NCI-H146 (cell line): ENCODE data around the gene COLQ.

Source experiments
- DNase-seq: peaks from one replicate; lab custom pipeline; 2025; lab: John Stamatoyannopoulos, UW

The COLQ gene

DNA sequence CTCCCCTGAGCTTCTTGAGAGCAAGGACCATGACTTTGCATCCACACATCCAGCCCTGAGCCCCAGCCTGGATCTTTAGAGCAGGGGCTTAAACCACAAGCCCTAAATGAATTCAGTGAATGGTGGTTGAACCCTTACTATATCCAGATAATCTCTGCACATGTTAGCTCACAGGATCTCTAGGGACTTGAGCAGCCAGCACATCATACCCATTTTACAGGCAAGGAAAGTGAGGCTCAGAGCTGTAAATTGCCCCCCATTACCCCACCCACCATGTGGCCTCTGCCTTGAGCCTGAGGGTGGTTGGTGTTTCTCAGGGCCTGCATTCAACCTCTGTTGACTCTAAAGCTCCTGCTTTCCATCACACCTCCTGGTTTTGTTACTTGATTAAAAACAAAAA lies 66.5 kb downstream of the COLQ start:
- DNase-seq, result no peak

DNA sequence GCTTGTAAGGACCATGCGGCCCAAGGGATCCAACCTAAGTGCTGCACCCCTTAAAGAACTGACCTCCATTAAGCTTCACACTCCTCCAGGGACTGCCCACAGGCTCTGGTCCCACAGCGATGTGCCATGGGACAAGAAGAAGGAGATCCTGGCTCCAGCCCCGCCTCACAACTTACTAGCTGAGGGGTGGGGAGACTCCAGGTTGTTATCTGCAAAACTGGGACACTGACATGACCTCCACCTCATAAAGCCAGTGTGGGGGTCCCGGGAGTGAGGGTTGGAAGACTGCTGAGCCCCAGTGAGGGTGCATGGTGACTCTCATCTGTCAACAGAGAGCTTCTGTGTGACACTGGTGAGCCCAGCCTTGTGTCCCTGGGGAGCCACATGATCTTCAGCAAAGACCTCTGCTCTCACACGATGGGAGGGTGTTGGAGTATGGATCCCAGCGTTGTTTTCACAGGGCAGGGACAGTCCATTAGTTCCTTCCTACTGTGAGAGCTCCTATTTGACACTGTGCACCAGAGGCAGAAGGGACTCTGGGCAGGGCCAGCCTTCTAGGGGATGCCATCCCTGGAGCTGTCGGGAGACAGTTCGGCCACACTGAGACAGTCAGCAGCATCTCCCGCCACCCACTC lies 67.4 kb downstream of the COLQ start:
- no peak for DNase-seq

DNA sequence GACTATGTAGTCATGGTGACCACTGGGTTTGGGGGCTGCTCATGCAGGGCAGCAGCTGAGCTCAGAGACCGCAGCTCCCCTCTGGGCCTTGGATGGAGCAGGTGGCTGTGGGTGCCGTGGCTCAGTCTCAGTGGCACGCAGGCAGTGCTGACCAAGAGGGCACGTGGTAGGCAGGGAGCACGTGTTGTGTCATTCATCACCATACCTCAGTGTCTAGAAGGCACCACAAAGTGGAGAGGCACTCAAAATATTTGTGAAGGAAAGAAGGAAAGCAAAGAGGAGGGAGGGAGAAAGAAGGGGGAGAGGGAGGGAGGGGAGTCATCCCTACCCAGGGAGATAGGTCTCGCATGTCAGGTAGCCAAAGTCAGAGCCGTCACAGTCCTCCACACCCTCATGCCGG lies 68.0 kb downstream of the COLQ start:
- no peak for DNase-seq

DNA sequence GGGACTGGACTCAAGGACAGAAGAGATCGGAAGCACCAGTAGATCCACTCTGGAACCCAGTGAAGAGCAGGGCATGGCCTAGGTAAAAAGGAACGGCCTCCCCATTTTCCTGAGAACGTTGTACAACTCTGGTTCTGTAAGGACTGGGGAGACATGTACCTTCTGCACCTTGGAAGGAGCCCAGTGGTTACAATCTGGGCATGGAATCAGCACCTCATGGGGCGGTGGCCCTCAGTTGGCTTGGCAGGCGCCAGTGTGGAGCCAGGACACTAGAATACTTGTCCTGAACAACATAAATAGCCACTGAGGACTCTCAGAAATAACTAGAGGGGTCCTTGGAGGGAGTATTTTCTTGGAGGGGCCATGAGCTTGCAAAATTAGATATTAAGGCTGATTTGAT lies 68.5 kb downstream of the COLQ start:
- DNase-seq, result no peak

DNA sequence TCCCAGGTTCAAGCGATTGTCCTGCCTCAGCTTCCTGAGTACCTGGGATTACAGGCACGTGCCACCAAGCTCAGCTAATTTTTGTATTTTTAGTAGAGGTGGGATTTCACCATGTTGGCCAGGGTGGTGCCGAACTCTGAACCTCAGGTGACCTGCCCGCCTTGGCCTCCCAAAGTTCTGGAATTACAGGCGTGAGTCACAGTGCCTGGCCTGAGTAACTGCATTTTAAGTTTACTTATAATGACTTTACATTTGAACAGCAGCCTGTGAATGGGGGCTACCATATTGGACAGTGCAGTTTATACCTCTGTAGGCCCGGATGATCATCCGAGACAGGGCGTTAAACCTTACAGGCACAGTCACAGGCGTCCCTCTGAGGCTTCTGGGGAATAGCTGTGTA lies 69.3 kb downstream of the COLQ start:
- DNase-seq, result no peak

DNA sequence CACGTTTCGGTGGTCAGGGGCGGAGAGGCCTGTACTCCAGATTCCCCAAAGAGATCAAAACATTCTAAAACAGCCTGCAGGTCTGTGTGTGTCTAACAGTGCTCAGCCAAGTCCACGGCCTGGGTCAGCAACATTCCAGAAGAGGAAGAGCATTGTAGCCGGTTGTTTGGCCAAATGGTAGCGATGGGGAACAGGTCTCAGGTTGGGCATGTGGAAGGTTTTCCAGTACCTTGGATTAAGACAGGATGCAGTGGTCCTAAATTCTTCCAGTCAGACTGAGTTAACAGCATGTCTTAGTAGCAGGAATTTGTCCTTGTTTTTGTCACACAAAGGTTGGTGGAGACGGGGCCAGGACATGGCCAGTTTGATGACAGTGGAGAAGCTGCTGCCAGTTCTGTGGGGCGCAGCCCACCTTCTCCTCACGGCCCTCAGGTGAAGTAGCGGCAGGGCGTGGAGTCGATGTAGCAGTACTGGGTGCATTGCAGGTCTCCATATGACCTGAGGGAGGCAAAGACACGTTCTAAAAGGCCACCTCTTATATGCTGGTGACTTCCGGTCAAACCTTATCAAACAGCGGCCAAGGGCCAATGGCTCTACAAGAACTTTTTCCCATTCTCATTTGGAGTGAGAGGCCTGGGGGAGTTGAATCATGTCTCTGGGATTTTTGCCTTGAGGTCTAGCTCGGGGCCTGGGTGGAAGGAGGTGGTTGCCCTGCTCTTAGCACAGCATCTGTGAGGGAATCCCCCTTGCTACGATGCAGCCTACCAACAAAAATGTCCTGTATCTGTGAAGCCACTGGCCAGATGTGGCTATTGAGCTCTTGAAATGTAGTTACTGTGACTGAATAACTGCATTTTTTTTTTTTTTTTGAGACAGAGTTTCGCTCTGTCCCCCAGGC lies 70.0 kb downstream of the COLQ start:
- DNase-seq, result no peak

DNA sequence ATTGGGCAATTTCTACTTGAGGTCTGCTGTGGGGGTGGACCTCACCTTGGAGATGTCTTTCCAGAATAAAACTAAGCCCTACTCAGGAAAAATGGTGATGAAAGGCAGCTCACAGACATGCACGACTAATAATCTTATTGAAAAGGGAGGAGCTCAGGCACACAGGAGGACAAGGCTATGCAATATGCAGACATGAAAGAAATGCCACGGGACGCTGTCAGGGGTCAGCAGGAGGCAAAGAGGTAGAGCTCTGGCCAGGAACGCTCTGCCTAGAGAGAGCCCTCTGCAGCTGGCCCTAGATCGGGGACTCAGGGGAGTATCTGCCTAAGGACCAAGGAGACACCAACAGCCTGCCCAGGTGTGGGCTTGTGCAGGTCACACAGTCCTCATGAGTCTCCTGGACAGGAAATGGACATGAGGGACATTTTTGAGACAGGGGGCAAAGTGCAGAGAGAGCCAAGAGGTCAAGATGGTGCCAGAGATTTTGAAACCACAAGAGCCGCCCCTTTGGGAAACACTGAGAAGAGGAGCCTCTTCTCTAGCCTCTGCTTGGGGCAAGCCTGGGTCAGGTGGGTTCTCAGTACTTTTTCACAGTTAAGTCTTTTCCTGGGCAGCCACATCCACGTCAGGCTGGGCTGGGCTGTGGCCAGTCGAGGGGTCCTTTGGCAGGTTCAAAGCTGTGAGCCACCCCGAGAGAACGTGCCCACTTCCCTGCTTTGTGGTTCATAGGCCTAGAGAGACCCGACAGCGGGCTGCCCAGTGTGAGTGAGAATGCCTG lies 70.9 kb downstream of the COLQ start:
- DNase-seq, result no peak

DNA sequence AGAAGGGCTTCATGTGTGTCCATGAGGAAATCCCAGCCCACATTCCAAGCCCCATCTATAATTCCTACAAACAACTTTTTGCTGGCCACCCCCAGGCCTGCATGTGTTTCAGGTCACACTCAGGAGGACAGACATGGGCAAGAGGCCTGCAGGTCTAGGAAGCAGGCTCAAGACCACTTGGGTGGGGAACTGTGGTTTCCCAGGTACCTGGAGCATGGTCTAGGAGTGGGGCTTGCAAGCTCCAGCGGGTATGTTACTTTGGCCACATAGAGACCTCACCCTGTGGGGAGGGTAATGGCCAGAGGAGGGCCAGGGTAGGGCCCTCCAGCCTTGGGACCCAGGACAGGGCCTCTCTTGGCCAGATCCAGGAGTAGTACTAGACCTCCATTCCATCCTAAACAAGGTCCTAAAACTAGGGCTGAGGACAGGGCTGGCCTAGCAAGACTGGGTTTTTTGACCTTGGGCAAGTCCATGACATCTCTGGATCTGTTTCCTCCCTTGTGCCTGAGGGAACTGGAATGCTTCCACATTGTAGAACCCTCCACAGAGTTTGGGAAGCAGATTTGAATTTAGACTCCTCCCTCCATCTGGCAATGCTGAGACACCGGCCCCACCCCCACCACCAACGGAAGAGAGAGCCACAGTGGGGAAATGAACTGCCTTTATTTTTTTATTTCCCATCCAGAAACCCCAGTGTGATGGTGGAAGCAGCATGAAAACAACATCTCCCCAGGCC lies 71.8 kb downstream of the COLQ start:
- no peak for DNase-seq

DNA sequence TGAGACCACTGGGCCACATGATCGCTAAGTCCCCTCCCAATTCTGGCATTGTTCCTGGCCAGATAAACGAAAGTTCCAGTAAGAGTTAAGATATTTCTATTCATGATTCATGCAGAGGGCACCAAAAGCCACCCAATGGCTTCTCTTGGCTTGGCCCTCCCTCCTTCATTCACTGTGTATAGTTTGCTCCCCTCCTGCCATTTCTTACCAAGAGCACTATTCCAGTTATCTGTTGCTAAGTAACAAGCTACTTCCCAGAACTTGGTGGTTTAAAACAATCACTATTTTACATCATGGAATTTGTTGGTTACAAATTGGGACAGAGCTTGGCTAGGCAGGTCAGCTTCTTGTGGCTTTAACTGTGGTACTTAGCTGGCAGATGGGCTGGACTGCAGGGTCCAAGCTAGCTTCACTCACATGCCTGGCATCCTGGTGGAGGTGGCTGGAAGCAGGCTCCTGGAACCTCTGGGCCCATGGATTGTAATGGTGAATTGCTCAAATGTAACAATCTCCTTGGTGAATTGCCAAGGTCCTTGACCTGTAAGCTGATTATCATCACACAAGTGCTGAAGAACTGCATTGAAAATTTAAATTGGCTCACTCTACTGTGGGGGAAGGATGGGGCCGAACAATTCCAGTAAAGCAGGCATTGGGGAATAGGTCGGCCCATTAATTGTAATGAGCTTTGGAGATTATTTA lies 77.5 kb downstream of the COLQ start:
- DNase-seq, result no peak

DNA sequence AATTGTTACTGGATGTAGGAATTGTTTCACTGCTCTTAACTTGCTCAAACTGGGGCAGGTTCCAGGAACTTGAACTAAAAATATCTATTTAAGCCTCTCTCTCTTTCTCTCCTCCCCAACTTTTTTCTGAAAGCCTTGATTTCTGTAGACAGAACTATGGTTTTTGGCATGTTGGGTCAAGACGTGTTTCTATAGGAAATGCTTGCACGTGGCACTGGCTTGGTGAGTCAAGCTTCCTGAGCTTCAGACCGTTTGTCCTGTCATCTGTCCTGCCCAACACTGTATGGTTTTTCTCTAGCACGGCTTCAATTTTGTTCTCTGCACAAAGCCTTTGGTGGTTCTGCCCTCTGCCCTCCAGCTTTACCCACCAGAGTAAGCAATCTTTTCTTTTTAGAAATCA lies 80.6 kb downstream of the COLQ start:
- DNase-seq, result no peak

DNA sequence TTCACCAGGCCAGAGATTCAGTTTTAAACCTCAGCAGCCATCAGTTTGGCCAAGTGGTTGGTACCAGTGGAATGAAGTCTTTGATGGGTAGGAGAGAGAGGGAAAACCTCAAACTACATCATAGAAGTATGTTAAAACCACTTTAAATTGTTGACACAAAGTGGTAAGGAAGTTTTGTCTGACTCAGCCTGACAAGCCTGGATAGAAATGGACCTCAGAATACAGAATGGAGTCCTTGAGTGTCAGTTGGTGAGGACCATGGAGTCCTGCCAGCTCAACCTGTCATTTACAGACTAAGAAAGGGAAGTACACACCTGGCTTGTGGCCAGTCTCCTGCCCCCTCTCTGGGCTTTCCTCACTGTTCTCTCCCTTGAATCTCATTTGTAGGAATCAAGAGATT lies 82.0 kb downstream of the COLQ start:
- DNase-seq, result no peak

DNA sequence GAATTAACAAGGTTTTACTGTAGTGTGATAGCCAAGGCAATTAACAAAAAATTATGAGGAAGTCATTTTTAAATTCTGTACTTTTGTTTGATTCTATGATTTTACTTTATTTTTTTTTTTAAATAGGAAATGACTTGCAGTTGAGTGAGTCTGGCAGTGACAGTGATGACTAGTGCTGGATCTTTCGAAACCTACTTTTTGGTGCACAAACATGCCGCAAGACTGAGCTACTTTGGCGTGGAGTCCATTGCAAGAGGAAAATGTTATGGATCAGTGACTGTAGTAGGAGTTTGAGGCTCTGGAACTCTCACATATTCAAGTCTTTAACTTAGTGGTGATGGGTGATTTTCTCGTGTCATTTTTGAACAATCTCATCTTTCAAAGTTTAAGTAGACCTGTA lies 82.5 kb downstream of the COLQ start:
- no peak for DNase-seq

DNA sequence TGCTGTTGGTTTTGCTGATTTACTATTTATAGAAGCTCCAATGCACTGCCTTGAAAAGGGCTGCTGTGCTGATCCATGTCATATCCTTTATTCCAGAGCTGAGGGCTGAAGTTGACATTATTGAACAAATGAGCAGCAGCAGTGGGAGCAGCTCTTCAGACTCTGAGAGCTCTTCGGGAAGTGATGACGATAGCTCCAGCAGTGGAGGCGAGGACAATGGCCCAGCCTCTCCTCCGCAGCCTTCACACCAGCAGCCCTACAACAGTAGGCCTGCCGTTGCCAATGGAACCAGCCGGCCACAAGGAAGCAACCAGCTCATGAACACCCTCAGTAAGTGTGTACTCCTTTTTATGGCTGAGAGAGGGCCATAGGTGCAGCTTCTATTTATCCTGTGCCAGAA lies 85.3 kb downstream of the COLQ start:
- DNase-seq, result no peak

DNA sequence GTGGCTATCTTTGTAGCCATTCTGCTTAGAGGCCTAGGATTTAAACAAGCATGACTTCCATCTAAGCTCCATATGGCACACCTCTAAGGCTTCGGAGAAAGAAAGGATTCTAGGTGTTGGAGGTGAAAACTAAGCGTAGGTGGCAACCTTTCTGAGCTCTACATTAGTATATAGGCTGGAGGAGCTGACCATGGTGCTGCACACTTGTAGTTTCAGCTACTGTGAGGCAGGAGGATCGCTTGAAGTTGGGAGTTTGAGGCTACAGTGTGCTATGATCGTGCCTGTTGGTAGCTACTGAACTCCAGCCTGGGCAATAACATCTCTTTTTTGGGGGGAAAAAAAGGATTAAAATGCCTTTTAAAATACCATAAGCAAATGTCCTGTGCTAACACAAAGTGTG lies 86.8 kb downstream of the COLQ start:
- DNase-seq, result no peak

DNA sequence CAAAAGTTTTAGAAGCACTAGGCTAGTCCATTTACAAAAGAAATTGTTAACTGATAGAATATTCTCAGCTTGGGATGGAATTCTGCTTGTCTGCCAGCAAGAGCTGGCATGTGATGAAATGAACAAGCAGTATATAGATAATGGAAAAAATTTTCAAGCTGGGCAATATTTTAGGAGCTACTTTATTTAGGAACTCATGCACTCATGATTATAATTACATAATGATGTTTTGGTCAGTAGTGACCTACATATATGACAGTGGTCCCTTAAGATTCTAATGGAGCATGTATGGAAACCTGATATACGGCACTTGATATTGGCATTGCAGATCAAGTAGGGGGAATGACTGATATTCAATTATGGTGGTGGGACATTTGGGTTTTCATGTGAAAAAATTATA lies 88.0 kb downstream of the COLQ start:
- no peak for DNase-seq

DNA sequence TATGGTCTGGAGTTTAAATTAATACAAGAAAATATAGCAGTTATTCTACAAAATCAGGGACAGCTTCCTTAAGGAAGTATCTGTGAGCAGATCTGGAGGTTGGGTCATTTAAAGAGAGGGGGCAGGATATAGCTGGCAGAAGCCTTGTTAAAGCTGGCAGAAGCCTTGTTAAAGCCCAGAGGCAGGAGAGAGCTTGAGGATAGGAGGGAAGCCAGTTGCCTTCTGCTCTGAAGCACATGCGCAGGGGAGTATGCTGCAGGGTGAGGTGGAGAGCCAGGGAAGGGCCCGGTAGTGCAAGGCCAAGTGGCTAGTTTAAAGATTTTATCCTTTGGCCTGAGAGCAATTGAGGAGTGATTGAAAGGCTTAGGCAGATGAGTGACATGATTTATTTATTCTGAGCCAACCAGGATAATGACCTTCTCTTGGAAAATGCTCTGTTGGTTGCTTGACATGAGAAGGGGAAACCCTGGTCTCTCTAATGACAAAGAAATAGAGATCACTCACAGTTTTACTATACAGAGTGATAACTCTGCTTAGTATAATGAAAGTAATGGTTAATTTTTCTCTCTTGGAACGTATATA lies 90.2 kb downstream of the COLQ start:
- no peak for DNase-seq

DNA sequence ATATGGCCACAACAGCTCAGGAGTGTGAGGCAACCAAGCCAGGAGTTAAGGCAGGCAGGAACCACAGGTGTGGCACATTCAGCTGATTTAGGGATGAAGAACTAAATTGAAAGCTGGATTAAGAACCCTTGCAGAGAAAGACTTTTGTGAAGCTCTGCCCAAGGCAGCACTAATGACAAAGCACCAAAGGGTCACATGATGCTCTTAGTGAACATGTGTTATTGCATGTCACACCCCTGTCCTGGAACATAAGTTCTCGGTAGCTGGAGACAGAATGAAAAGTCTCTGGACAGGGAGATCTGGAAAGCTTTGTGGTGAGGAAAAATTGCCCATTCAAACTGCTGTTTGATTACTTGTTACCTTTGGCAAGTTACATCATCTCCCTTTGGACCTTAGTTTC lies 90.9 kb downstream of the COLQ start:
- DNase-seq, result no peak

DNA sequence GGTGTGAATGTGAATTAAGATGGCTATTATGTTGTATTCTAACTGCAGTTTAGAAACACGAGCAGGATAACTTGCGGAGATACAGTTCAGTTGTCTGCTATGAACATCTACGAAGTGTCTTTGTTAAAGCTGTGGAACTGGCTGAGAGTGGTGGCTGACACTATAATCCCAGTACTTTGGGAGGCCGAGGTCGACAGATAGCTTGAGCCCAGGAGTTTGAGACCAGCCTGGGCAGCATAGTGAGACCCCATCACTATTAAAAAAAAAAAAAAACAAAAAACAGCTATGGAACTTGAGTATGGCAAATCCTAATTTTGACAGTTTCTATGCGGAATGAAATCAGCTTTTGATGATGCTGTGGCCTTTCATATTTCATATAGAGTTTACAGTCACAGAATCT lies 92.4 kb downstream of the COLQ start:
- no peak for DNase-seq

DNA sequence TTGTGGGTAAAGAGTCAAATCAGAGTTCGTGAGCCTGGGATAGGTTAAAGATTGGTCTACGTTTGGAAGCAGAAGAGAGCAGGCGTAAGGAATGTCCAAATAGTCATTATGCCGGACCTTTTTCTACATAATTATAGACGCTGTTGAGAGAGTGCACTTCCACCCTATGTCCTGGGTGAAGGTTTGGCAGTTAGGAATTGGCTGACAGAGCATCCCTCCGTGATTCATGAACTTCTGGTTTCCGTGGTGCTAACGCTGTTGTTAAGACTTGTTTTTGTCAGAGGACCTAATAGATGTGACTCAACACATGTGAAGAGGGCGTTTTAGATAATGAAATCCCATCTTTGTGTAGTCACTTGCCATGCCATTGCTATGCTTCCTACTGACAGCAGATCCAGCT lies 93.0 kb downstream of the COLQ start:
- no peak for DNase-seq

DNA sequence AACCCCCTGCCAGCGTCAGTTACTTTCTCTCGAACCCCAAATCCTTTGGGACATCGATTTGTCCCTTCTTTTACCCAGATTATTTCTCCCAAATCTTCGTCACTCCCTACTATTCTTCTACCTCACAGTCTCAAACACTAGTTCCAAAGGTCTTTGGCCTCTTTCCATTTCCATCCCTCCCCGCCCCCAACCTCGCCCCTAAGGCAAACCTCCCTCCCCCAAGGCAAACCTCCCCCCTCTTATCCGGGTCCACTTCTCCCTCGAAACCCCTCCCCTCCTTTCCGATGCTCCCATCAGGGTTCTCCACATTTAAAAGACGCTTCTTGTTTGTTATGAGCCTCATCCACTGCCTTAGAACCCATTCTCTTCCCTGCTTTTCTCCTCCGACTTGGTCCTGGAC lies 93.5 kb downstream of the COLQ start:
- peak; percentile 7 for DNase-seq

DNA sequence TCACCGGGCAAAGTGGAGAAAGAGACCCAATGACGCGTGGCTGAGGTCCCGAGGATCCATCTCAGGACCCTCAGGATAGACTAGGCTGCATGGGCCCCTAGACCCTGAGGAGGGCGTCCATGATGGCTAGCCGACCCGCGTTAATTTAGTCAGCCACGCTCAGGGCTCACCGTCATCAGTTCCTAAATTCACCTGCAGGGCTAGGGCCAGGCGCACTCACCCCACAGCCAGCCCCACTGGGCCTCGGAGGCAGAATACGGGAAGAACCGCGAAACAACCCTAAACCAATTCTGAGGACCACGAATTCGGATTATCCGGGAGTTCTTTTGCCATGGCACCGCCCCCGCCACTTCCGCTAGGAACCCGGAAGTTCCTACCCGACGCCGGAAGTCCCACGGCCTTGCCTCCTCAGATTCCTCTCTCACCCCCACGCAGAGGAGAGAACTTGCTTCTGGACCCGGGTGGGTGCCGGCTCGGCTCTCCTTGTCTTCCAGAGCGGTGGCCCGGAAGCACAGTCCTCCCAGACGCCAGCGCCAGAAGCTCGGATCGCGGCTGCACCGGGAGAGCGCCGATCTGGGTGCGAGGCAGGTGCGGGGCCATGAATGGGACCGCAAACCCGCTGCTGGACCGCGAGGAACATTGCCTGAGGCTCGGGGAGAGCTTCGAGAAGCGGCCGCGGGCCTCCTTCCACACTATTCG lies 94.2 kb downstream of the COLQ start, which contains the start of the genes EAF1 and METTL6:
TSS of gene EAF1 (plus strand) at position 417 of the 699 bp plus-strand sequence. CDS start at position 599, 182 bp downstream.
TSS of gene METTL6 (minus strand) at position 363 of the 699 bp plus-strand sequence. CDS start 1,033 bp downstream, outside the sequence.
- DNase-seq, result peak; percentile 61
